Measurements from ENCODE around the gene PLXDC1.
"Not testable (repeated sequence)": the region's sequence is repeated elsewhere in the genome, so short reads cannot be mapped to it uniquely, and the experiment has no call there.

PLXDC1 gene

GRCh38 chr17:39057701-39058206 lies 93.7 kb downstream of the PLXDC1 start:
- DNase-seq, result no peak

- DNase-seq, result no peak
Measured at GRCh38 chr17:39054111-39054645, 97.3 kb downstream of the PLXDC1 start.

- not testable (repeated sequence) for DNase-seq
Measured at GRCh38 chr17:39052423-39052822, 99.0 kb downstream of the PLXDC1 start.

- no peak for DNase-seq
Measured at GRCh38 chr17:39051001-39051585, 100.3 kb downstream of the PLXDC1 start.

GRCh38 chr17:39045948-39046679 lies 105.3 kb downstream of the PLXDC1 start:
- DNase-seq, result no peak

- DNase-seq, result no peak
Measured at GRCh38 chr17:39036009-39036408, 115.4 kb downstream of the PLXDC1 start.

- DNase-seq, result not testable (repeated sequence)
Measured at GRCh38 chr17:39035578-39035977, 115.9 kb downstream of the PLXDC1 start.

GRCh38 chr17:39028690-39029089 lies 122.7 kb downstream of the PLXDC1 start:
- DNase-seq, result no peak

- DNase-seq, result no peak
Measured at GRCh38 chr17:39027455-39028035, 123.9 kb downstream of the PLXDC1 start.

- peak; percentile 54 for DNase-seq
Measured at GRCh38 chr17:39026980-39027451, 124.4 kb downstream of the PLXDC1 start.

- DNase-seq, result not testable (repeated sequence)
Measured at GRCh38 chr17:39026346-39026745, 125.1 kb downstream of the PLXDC1 start.

GRCh38 chr17:39022924-39023323 lies 128.5 kb downstream of the PLXDC1 start:
- no peak for DNase-seq

GRCh38 chr17:39020037-39020436 lies 131.4 kb downstream of the PLXDC1 start:
- not testable (repeated sequence) for DNase-seq

- DNase-seq, result no peak
Measured at GRCh38 chr17:39018267-39019134, 132.9 kb downstream of the PLXDC1 start.

GRCh38 chr17:39016193-39017153 lies 135.0 kb downstream of the PLXDC1 start:
- no peak for DNase-seq

GRCh38 chr17:39015546-39015935 lies 135.9 kb downstream of the PLXDC1 start:
- no peak for DNase-seq

GRCh38 chr17:39014795-39015545 lies 136.5 kb downstream of the PLXDC1 start:
- no peak for DNase-seq

GRCh38 chr17:39014044-39014794 lies 137.2 kb downstream of the PLXDC1 start:
- no peak for DNase-seq

Measured in NCI-H2029 treated with DMSO at 0.1 percent for 48 hours (cell line).